Activated naive CD8-positive, alpha-beta T cell treated with anti-CD3 and anti-CD28 coated beads, Interleukin-2, amount 50 U/mL, for 16 hours (primary cell): ENCODE results near the gene GPHN.

ENCODE experiments used
- DNase-seq: peaks from one replicate; pipeline ENCODE4 v3.0.0-alpha.2; 2020; ENCODE audit warnings: low read depth, low spot score

The GPHN gene

GRCh38 chr14:67228325-67228984 lies 720.5 kb downstream of the GPHN start:
- DNase-seq: no peak
